Measurements from ENCODE around the gene MINDY1.

MINDY1 gene

DNA sequence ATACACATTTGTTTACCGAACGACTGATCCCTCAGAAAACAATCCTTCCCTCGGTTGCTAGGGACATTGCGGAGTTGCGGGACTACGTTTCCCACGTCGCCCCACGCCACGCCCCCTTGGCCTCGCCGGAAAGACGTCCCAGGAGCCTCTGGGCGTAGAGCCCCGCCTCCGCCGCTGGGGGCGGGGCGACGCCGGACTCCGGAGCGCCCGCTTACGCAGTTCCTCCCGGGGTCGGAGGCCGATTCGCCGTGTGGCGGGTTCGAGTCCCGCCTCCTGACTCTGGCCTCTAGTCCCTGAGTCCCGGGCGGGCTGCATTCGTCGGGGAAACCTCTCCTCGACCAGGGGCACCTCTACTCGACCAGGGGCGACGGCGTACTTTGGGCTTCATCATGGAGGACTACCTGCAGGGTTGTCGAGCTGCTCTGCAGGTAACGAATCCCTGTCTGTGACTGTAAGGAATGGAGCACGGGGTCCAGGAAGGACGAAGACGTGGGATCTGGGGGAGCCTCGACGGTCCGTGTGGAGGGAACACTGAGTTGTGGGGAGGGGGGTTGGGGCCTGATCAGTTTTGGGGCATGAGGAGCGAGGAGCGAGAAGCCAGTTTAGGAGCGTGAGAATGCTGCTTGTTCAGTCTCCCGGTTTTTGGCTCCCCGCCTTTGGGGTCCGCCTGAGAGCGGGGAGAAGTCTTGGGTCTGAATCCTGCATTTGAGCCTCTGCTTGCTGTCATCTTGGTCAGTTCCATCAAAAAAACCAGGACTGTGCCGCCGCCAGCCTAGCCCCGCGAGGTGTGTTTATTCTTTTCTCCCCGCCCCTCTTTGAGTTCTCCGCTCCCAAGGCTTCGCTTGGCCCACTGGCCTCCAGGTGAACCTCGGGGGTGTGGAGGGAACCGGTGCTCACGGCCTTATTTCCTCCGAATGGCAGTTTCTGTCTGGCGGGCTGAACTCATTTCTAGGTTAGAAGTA lies 1.8 kb upstream of the MINDY1 start, which contains the start of gene PRUNE1:
Gene PRUNE1, plus strand, starts transcription at position 206 of the 962 bp plus-strand sequence. Its CDS starts 184 bp downstream, at position 390.
- H3K36me3 Mint-ChIP-seq, result peaks cover 17% of the 10 kb centered on the region
- peak within 1 kb of the TSS; percentile 96 for H3K4me3 Mint-ChIP-seq
- H3K27me3 Mint-ChIP-seq, result no peaks in the 10 kb centered on the region
- peak; percentile 97 for DNase-seq
- H3K27ac Mint-ChIP-seq, result peak within 1 kb of the TSS; percentile 93
- CTCF ChIA-PET, result no interaction called here
- no peaks in the 10 kb centered on the region for H3K9me3 Mint-ChIP-seq
- peaks cover 83% of the 10 kb centered on the region for H3K4me1 Mint-ChIP-seq

- Mint-ChIP-seq H3K9me3 (no peaks in the 10 kb centered on the region), H3K4me1 (peaks cover 86% of the 10 kb centered on the region), H3K36me3 (peaks cover 18% of the 10 kb centered on the region), H3K27ac (peak overlapping the region; percentile 93), H3K4me3 (peak overlapping the region; percentile 96), H3K27me3 (no peaks in the 10 kb centered on the region)
- DNase-seq, result no peak
- CTCF ChIA-PET, result interaction anchor here (0.5 to 3.8 kb wide), 2 partner anchors 13 to 38 kb away, joined by 3 to 38 read pairs; no protein-coding TSS in a partner anchor
Observed at GRCh38 chr1:151007853-151008243, 1.1 kb upstream of the MINDY1 start.

DNA sequence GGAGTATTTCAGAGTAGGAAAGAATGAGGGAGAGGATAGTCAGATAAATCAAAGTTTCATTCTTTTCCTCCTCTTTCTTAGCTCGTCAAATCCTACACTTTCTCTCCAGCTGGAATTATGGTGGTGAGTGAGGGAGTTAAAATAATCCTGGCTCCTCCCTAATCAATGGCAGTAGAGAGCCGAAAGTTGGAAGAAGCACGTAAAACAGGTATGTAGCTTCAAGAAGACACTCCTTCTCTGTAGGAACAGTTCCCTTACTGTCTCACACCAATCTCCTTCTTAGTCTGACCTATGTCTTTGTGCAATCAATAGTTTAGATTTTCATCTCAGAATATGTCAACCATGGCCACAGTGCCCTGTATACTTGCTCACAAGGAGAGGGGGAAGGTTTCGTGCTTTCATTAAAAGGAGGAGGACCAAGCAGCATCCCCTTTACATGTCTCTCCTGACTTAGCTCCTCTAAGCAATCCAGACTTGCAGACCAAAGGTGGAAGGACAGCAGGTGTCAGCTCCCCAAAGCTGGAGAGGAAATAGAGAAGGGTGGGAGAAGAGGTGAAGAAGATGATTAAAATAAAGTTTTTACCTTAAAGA lies 878 bp downstream of the MINDY1 start:
- Mint-ChIP-seq H3K4me3 (peak overlapping the region; percentile 96), H3K4me1 (peaks cover 88% of the 10 kb centered on the region), H3K36me3 (peaks cover 30% of the 10 kb centered on the region), H3K27me3 (no peaks in the 10 kb centered on the region), H3K9me3 (no peaks in the 10 kb centered on the region), H3K27ac (peak overlapping the region; percentile 93)
- CTCF ChIA-PET, result interaction anchor here (0.8 to 3.8 kb wide), 11 partner anchors 8 to 151 kb away, joined by 3 to 38 read pairs (median 5); partner anchors contain the start of genes C1orf56, CDC42SE1 and TNFAIP8L2
- DNase-seq, result no peak

DNA sequence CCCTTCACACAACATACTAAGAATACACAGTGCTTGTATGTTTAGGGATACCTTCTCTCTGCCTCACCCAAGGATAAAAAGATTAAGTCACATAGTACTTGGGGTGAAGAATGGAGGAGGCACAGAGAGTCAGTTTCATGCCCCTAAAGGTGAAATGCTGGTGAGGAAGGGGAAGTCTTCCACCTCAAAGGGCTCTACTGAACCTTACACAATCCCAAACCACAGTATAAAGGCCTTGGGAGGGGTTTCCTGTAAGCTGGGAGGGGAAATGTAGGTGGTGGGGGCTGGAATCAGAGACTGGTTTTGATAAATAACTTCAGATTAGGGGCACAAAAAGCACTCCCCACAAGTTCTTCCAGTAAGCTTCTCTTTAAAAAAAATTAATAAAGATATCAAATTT lies 3.5 kb downstream of the MINDY1 start:
- Mint-ChIP-seq H3K4me3 (peak overlapping the region; percentile 74), H3K9me3 (no peaks in the 10 kb centered on the region), H3K4me1 (peaks cover 76% of the 10 kb centered on the region), H3K27ac (peak overlapping the region; percentile 71), H3K36me3 (peaks cover 34% of the 10 kb centered on the region), H3K27me3 (no peaks in the 10 kb centered on the region)
- DNase-seq, result no peak
- CTCF ChIA-PET, result interaction anchor here (0.8 to 1.2 kb wide), 3 partner anchors 15 to 353 kb away, joined by 3 to 6 read pairs (median 3); no protein-coding TSS in a partner anchor

GRCh38 chr1:151002611-151003010 lies 4.1 kb downstream of the MINDY1 start:
- CTCF ChIA-PET, result interaction anchor here (0.8 to 1.2 kb wide), 3 partner anchors 14 to 353 kb away, joined by 3 to 6 read pairs (median 3); no protein-coding TSS in a partner anchor
- no peak for DNase-seq
- Mint-ChIP-seq H3K27ac (peak overlapping the region; percentile 71), H3K9me3 (no peaks in the 10 kb centered on the region), H3K36me3 (peaks cover 38% of the 10 kb centered on the region), H3K4me3 (peak overlapping the region; percentile 74), H3K4me1 (peaks cover 71% of the 10 kb centered on the region), H3K27me3 (no peaks in the 10 kb centered on the region)

DNA sequence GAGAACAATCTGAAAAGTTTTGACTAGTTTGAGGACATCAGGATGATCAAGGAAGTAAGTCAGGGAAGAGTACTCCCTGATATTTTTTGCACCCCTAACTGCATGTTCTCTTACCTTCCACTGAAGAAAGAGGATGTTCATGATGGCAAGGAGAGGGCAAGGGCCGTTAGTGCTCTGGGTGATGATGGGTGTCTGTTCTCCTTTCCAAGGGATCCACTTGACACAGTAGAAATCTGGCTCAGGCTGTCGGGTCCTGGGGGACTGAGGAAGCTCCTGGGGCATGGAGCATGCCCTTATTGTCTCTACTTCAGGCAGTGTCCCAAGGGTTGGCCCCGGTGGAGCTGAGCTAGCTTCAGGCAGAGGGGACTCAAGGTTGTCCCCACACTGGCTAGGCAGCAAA lies 4.7 kb downstream of the MINDY1 start:
- H3K4me3 Mint-ChIP-seq, result no peak overlapping the region
- no peak overlapping the region for H3K27ac Mint-ChIP-seq
- CTCF ChIA-PET, result interaction anchor here (0.9 to 2.3 kb wide), 4 partner anchors 21 to 24 kb away, joined by 3 to 9 read pairs (median 4); no protein-coding TSS in a partner anchor

DNA sequence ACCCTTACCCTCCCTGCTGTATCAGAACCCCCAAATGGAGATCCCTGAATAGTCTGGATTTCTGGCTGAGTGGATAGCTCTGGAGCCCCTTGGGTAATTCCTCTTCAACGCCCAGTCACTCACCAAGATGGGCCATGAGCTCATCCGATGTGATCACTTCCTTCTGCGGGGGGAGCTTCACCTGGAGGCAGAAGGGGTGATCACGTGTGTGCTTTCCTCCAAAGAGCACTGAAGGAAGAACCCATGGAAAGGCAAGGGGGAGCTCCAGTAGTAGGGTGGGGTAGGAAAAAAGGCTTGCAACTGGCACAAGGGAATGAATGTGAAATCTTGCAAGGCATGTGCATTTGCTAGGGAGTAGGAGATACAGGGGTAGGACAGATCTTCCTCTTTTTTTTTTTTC lies 5.1 kb downstream of the MINDY1 start:
- Mint-ChIP-seq H3K9me3 (no peaks in the 10 kb centered on the region), H3K27ac (peak overlapping the region; percentile 19), H3K27me3 (no peaks in the 10 kb centered on the region)

More for the DNA sequence above, 4.7 kb downstream of the MINDY1 start:
- Mint-ChIP-seq H3K36me3 (peaks cover 40% of the 10 kb centered on the region), H3K9me3 (no peaks in the 10 kb centered on the region), H3K4me1 (peaks cover 65% of the 10 kb centered on the region), H3K27me3 (no peaks in the 10 kb centered on the region)
- no peak for DNase-seq

DNA sequence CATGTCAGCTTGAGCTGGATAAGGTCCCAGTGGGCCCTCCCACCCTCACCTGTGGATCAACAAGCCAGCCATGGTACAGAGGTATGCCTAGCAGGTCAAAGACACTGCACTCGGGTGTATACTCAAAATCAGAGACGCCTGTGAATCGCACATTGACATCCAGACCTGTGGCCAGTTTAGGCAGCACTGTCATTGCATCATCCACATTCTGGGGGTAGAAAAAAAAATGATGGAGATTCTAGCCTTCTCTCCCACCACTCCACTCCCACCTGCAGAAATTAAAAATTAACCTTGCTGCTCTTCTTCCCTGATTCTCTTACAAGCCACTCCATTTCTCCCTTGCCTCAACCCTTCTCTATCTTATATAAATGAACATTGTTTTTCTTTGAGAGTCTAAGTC lies 6.3 kb downstream of the MINDY1 start:
- no peak overlapping the region for H3K27ac Mint-ChIP-seq
- peaks cover 56% of the 10 kb centered on the region for H3K4me1 Mint-ChIP-seq
- CTCF ChIA-PET, result interaction anchor here (1.0 to 2.3 kb wide), 2 partner anchors 22 to 248 kb away, joined by 4 to 9 read pairs; no protein-coding TSS in a partner anchor
- no peaks in the 10 kb centered on the region for H3K27me3 Mint-ChIP-seq
- no peak for DNase-seq
- peaks cover 48% of the 10 kb centered on the region for H3K36me3 Mint-ChIP-seq
- no peak overlapping the region for H3K4me3 Mint-ChIP-seq
- no peaks in the 10 kb centered on the region for H3K9me3 Mint-ChIP-seq

More for the DNA sequence above, 5.1 kb downstream of the MINDY1 start:
- Mint-ChIP-seq H3K36me3 (peaks cover 44% of the 10 kb centered on the region), H3K4me3 (peak overlapping the region; percentile 18), H3K4me1 (peaks cover 60% of the 10 kb centered on the region)
- DNase-seq, result no peak
- CTCF ChIA-PET, result interaction anchor here (0.6 to 2.3 kb wide), 7 partner anchors 21 to 746 kb away, joined by 3 to 9 read pairs (median 4); no protein-coding TSS in a partner anchor

DNA sequence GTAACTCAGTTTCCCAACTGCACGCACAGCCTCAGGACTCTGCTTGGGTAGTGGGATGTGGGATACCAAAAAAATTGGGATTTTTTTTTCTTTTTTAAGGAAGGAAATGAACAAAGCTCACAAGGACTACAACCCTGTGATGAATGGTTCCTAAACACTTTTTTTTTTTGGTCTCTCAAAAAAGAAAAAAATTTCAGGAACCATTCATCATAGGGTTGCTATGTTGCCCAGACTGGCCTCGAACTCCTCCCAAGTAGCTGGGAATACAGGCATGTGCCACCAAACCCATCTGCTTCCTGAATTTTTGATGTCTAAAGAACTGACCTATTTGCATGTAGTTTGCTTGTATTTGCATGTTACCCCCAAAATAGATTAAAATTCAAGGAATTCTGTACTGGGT lies 6.8 kb downstream of the MINDY1 start:
- no peak overlapping the region for H3K4me3 Mint-ChIP-seq
- CTCF ChIA-PET, result interaction anchor here (2.3 to 6.6 kb wide), 2 partner anchors 17 to 22 kb away, joined by 9 to 89 read pairs; partner anchors contain the start of gene ANXA9
- no peak overlapping the region for H3K27ac Mint-ChIP-seq
- peaks cover 48% of the 10 kb centered on the region for H3K36me3 Mint-ChIP-seq
- no peaks in the 10 kb centered on the region for H3K27me3 Mint-ChIP-seq
- DNase-seq, result no peak
- H3K4me1 Mint-ChIP-seq, result peaks cover 54% of the 10 kb centered on the region
- H3K9me3 Mint-ChIP-seq, result no peaks in the 10 kb centered on the region

GRCh38 chr1:150999051-150999674 lies 7.5 kb downstream of the MINDY1 start:
- Mint-ChIP-seq H3K27me3 (no peaks in the 10 kb centered on the region), H3K4me3 (no peak overlapping the region), H3K36me3 (peaks cover 48% of the 10 kb centered on the region), H3K4me1 (peaks cover 48% of the 10 kb centered on the region), H3K27ac (no peak overlapping the region), H3K9me3 (no peaks in the 10 kb centered on the region)
- no peak for DNase-seq
- CTCF ChIA-PET, result interaction anchor here (6.6 kb wide), 1 partner anchor 17 kb away, joined by 89 read pairs; the partner anchor contains the start of gene ANXA9

- no peak overlapping the region for H3K4me3 Mint-ChIP-seq
- H3K27me3 Mint-ChIP-seq, result no peaks in the 10 kb centered on the region
- H3K27ac Mint-ChIP-seq, result no peak overlapping the region
- CTCF ChIA-PET, result interaction anchor here (0.8 to 6.6 kb wide), 5 partner anchors 9 to 437 kb away, joined by 3 to 89 read pairs (median 4); partner anchors contain the start of genes ANXA9 and MINDY1
- H3K36me3 Mint-ChIP-seq, result peaks cover 47% of the 10 kb centered on the region
- H3K9me3 Mint-ChIP-seq, result no peaks in the 10 kb centered on the region
- no peak for DNase-seq
- H3K4me1 Mint-ChIP-seq, result peaks cover 37% of the 10 kb centered on the region
Observed at GRCh38 chr1:150997949-150998348, 8.8 kb downstream of the MINDY1 start.

DNA sequence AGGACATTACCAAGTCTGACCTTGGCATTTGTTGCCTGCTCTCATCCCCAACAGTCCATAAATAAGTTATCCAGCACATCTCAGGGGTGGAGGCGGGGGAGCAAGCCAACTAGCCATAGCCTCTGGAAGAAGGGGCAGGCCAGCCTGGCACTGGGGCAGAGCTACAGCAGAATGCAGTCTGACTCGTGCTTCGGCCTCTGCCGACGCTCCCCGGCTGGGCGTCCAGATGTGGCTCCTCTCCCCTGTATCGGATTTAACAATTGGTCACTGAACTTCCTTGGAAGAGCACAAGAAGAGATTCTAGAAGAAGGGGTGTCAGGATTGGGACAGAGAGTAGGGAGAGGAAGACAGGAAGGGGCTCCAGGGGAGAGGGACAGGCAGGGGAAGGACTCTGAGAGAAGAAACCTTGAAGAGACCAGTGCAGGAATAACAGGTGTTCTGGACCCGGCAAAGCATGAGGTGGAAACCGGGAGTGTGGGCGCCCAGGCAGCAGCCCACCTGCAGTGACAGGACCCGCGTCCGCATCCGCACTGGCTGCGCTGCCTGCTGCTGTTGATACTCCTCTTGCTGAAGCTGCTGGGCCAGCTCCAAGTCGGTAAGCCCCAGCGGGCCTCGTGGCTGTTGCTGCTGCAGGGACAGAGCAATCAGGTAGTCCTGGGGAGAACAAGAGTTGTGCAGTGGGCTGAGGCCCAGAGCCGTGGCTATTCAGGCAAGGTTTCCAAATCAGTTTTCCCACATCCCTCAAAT lies 9.4 kb downstream of the MINDY1 start:
- Mint-ChIP-seq H3K4me3 (no peak overlapping the region), H3K27ac (no peak overlapping the region), H3K27me3 (no peaks in the 10 kb centered on the region), H3K9me3 (no peaks in the 10 kb centered on the region), H3K36me3 (peaks cover 41% of the 10 kb centered on the region), H3K4me1 (peaks cover 30% of the 10 kb centered on the region)
- CTCF ChIA-PET, result interaction anchor here (0.8 to 6.6 kb wide), 7 partner anchors 9 to 742 kb away, joined by 3 to 89 read pairs (median 4); partner anchors contain the start of genes ANXA9 and MINDY1
- no peak for DNase-seq

- no peak overlapping the region for H3K4me3 Mint-ChIP-seq
- no peaks in the 10 kb centered on the region for H3K9me3 Mint-ChIP-seq
- H3K27me3 Mint-ChIP-seq, result no peaks in the 10 kb centered on the region
- peaks cover 18% of the 10 kb centered on the region for H3K4me1 Mint-ChIP-seq
- H3K36me3 Mint-ChIP-seq, result peaks cover 27% of the 10 kb centered on the region
- CTCF ChIA-PET, result interaction anchor here (0.6 to 6.6 kb wide), 18 partner anchors 10 to 741 kb away, joined by 3 to 89 read pairs (median 4); partner anchors contain the start of genes ANXA9, CDC42SE1, MINDY1 and MLLT11
- peak overlapping the region; percentile 52 for H3K27ac Mint-ChIP-seq
- peak; percentile 52 for DNase-seq
Observed at GRCh38 chr1:150995896-150996295, 10.8 kb downstream of the MINDY1 start.

Data from activated naive CD4-positive, alpha-beta T cell treated with anti-CD3 and anti-CD28 coated beads, Interleukin-2, amount 10 ng/mL, durations not matched to agents 7 days and 5 days (primary cell).